ENCODE results near the gene RXFP1.
A peak's percentile ranks its signal among the peaks of the same experiment; 100 is the strongest.

The RXFP1 gene

GRCh38 chr4:158613046-158613445, 91.4 kb downstream of the RXFP1 start:
- DNase-seq = no peak
- no peaks in the 10 kb centered on the region for H3K9me3 ChIP-seq (ENCODE audit: insufficient read depth, low read depth, low read length)
- no peak overlapping the region for H3K4ac ChIP-seq (ENCODE audit: low read depth, low read length)
- no peak overlapping the region for H2BK12ac ChIP-seq (ENCODE audit: low read length)
- no peak overlapping the region for H3K4me2 ChIP-seq (ENCODE audit: low read length)
- H3K23ac ChIP-seq (ENCODE audit: low read length) = no peak overlapping the region
- no peak overlapping the region for H4K12ac ChIP-seq (ENCODE audit: low read depth, low read length)
- H2BK120ac ChIP-seq (ENCODE audit: insufficient read depth, low read length, poor library complexity) = no peak overlapping the region
- H3K27me3 ChIP-seq (ENCODE audit: insufficient read depth, low read length) = no peaks in the 10 kb centered on the region
- no peaks in the 10 kb centered on the region for H3K79me2 ChIP-seq (ENCODE audit: control insufficient read depth, insufficient read depth, low read length, poor library complexity)
- no peak overlapping the region for H4K91ac ChIP-seq (ENCODE audit: low read depth, low read length)
- H3K27ac ChIP-seq (ENCODE audit: low read depth, low read length) = no peak overlapping the region
- no peak overlapping the region for H3K18ac ChIP-seq (ENCODE audit: low read length)
- H3K4me1 ChIP-seq (ENCODE audit: control insufficient read depth in 1 of 2, insufficient read depth in 2 of 2, low read length in 2 of 2) = no peaks in the 10 kb centered on the region
- H2AK5ac ChIP-seq (ENCODE audit: low read length) = no peak overlapping the region
- H2BK5ac ChIP-seq (ENCODE audit: low read depth, low read length, poor library complexity) = no peak overlapping the region
- no peak overlapping the region for H2AFZ ChIP-seq (ENCODE audit: insufficient read depth, low read length, poor library complexity)
- H3K79me1 ChIP-seq (ENCODE audit: low read length) = no peaks in the 10 kb centered on the region
- H3K4me3 ChIP-seq (ENCODE audit: low read depth, low read length) = no peak overlapping the region
- H3K9ac ChIP-seq (ENCODE audit: low read length) = no peak overlapping the region
- no peak overlapping the region for H4K8ac ChIP-seq (ENCODE audit: low read depth, low read length)
- WGBS (ENCODE audit: extremely low coverage, insufficient coverage, insufficient read length) = no CpG with 5 or more reads among the region's 1 CpG
- no peaks in the 10 kb centered on the region for H3K36me3 ChIP-seq (ENCODE audit: control insufficient read depth in 1 of 2, insufficient read depth in 2 of 2, low read length in 2 of 2)
- no peak overlapping the region for H3K14ac ChIP-seq (ENCODE audit: low read length)

- Histone ChIP-seq H2AK5ac (ENCODE audit: low read length) (no peak overlapping the region), H3K23ac (ENCODE audit: low read length) (no peak overlapping the region), H3K14ac (ENCODE audit: low read length) (no peak overlapping the region), H3K36me3 (ENCODE audit: control insufficient read depth in 1 of 2, insufficient read depth in 2 of 2, low read length in 2 of 2) (no peaks in the 10 kb centered on the region), H4K8ac (ENCODE audit: low read depth, low read length) (no peak overlapping the region), H3K9me3 (ENCODE audit: insufficient read depth, low read depth, low read length) (no peaks in the 10 kb centered on the region), H3K18ac (ENCODE audit: low read length) (no peak overlapping the region), H2BK5ac (ENCODE audit: low read depth, low read length, poor library complexity) (no peak overlapping the region), H2BK120ac (ENCODE audit: insufficient read depth, low read length, poor library complexity) (no peak overlapping the region), H4K12ac (ENCODE audit: low read depth, low read length) (no peak overlapping the region), H3K79me1 (ENCODE audit: low read length) (no peaks in the 10 kb centered on the region), H3K27ac (ENCODE audit: low read depth, low read length) (no peak overlapping the region), H2AFZ (ENCODE audit: insufficient read depth, low read length, poor library complexity) (no peak overlapping the region), H3K27me3 (ENCODE audit: insufficient read depth, low read length) (no peaks in the 10 kb centered on the region), H4K91ac (ENCODE audit: low read depth, low read length) (no peak overlapping the region), H3K4me2 (ENCODE audit: low read length) (no peak overlapping the region), H3K4me3 (ENCODE audit: low read depth, low read length) (no peak overlapping the region), H3K79me2 (ENCODE audit: control insufficient read depth, insufficient read depth, low read length, poor library complexity) (no peaks in the 10 kb centered on the region), H3K4me1 (ENCODE audit: control insufficient read depth in 1 of 2, insufficient read depth in 2 of 2, low read length in 2 of 2) (no peaks in the 10 kb centered on the region), H3K4ac (ENCODE audit: low read depth, low read length) (no peak overlapping the region), H3K9ac (ENCODE audit: low read length) (no peak overlapping the region), H2BK12ac (ENCODE audit: low read length) (no peak overlapping the region)
- DNase-seq = no peak
Measured at GRCh38 chr4:158617956-158618355, 96.3 kb downstream of the RXFP1 start.

DNA sequence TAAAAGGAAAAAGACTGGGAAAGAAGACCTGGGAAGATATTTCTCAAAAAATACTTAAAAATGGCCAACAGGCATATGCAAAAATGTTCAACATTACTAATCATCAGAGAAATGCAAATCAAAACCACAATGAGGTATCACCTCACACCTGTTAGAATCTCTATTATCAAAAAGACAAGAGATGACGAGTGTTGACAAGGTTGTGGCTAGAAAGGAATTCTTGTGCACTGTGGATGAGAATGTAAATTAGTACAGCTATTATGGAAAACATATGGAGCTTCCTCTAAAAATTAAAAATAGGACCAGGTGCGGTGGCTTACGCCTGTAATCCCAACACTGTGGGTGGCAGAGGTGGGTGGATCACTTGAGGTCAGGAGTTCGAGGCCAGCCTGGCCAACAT, 100.0 kb downstream of the RXFP1 start:
- H2AFZ ChIP-seq (ENCODE audit: insufficient read depth, low read length, poor library complexity) = no peak overlapping the region
- no peaks in the 10 kb centered on the region for H3K36me3 ChIP-seq (ENCODE audit: control insufficient read depth in 1 of 2, insufficient read depth in 2 of 2, low read length in 2 of 2)
- H3K79me2 ChIP-seq (ENCODE audit: control insufficient read depth, insufficient read depth, low read length, poor library complexity) = no peaks in the 10 kb centered on the region
- no peak overlapping the region for H3K4me3 ChIP-seq (ENCODE audit: low read depth, low read length)
- no peak overlapping the region for H4K91ac ChIP-seq (ENCODE audit: low read depth, low read length)
- H3K4ac ChIP-seq (ENCODE audit: low read depth, low read length) = no peak overlapping the region
- H2BK12ac ChIP-seq (ENCODE audit: low read length) = no peak overlapping the region
- no peak overlapping the region for H2AK5ac ChIP-seq (ENCODE audit: low read length)
- no peak overlapping the region for H3K9ac ChIP-seq (ENCODE audit: low read length)
- DNase-seq = no peak
- no peaks in the 10 kb centered on the region for H3K27me3 ChIP-seq (ENCODE audit: insufficient read depth, low read length)
- H3K79me1 ChIP-seq (ENCODE audit: low read length) = no peaks in the 10 kb centered on the region
- no peaks in the 10 kb centered on the region for H3K9me3 ChIP-seq (ENCODE audit: insufficient read depth, low read depth, low read length)
- H4K8ac ChIP-seq (ENCODE audit: low read depth, low read length) = no peak overlapping the region
- H3K18ac ChIP-seq (ENCODE audit: low read length) = no peak overlapping the region
- H2BK120ac ChIP-seq (ENCODE audit: insufficient read depth, low read length, poor library complexity) = no peak overlapping the region
- no peak overlapping the region for H2BK5ac ChIP-seq (ENCODE audit: low read depth, low read length, poor library complexity)
- no peaks in the 10 kb centered on the region for H3K4me1 ChIP-seq (ENCODE audit: control insufficient read depth in 1 of 2, insufficient read depth in 2 of 2, low read length in 2 of 2)
- H3K23ac ChIP-seq (ENCODE audit: low read length) = no peak overlapping the region
- no peak overlapping the region for H4K12ac ChIP-seq (ENCODE audit: low read depth, low read length)
- WGBS (ENCODE audit: extremely low coverage, insufficient coverage, insufficient read length) = no CpG with 5 or more reads among the region's 4 CpGs
- H3K14ac ChIP-seq (ENCODE audit: low read length) = no peak overlapping the region
- H3K4me2 ChIP-seq (ENCODE audit: low read length) = no peak overlapping the region
- H3K27ac ChIP-seq (ENCODE audit: low read depth, low read length) = no peak overlapping the region

- no peak overlapping the region for H3K18ac ChIP-seq (ENCODE audit: low read length)
- no peaks in the 10 kb centered on the region for H3K79me2 ChIP-seq (ENCODE audit: control insufficient read depth, insufficient read depth, low read length, poor library complexity)
- no peak overlapping the region for H2AFZ ChIP-seq (ENCODE audit: insufficient read depth, low read length, poor library complexity)
- H3K4me2 ChIP-seq (ENCODE audit: low read length) = no peak overlapping the region
- H2BK5ac ChIP-seq (ENCODE audit: low read depth, low read length, poor library complexity) = no peak overlapping the region
- no peak overlapping the region for H3K4ac ChIP-seq (ENCODE audit: low read depth, low read length)
- H3K79me1 ChIP-seq (ENCODE audit: low read length) = no peaks in the 10 kb centered on the region
- H4K12ac ChIP-seq (ENCODE audit: low read depth, low read length) = no peak overlapping the region
- H3K9me3 ChIP-seq (ENCODE audit: insufficient read depth, low read depth, low read length) = no peaks in the 10 kb centered on the region
- H3K27ac ChIP-seq (ENCODE audit: low read depth, low read length) = no peak overlapping the region
- H3K23ac ChIP-seq (ENCODE audit: low read length) = no peak overlapping the region
- H3K14ac ChIP-seq (ENCODE audit: low read length) = no peak overlapping the region
- no peaks in the 10 kb centered on the region for H3K36me3 ChIP-seq (ENCODE audit: control insufficient read depth in 1 of 2, insufficient read depth in 2 of 2, low read length in 2 of 2)
- H4K91ac ChIP-seq (ENCODE audit: low read depth, low read length) = no peak overlapping the region
- no peaks in the 10 kb centered on the region for H3K27me3 ChIP-seq (ENCODE audit: insufficient read depth, low read length)
- DNase-seq = peak in 1 of 2 donors; percentile 7
- no peak overlapping the region for H4K8ac ChIP-seq (ENCODE audit: low read depth, low read length)
- H2BK120ac ChIP-seq (ENCODE audit: insufficient read depth, low read length, poor library complexity) = no peak overlapping the region
- no peak overlapping the region for H2BK12ac ChIP-seq (ENCODE audit: low read length)
- no CpG with 5 or more reads among the region's 3 CpGs for WGBS (ENCODE audit: extremely low coverage, insufficient coverage, insufficient read length)
- H3K4me3 ChIP-seq (ENCODE audit: low read depth, low read length) = no peak overlapping the region
- H3K9ac ChIP-seq (ENCODE audit: low read length) = no peak overlapping the region
- no peaks in the 10 kb centered on the region for H3K4me1 ChIP-seq (ENCODE audit: control insufficient read depth in 1 of 2, insufficient read depth in 2 of 2, low read length in 2 of 2)
- H2AK5ac ChIP-seq (ENCODE audit: low read length) = no peak overlapping the region
Measured at GRCh38 chr4:158622251-158622650, 100.6 kb downstream of the RXFP1 start.

Measured in trophoblast cell (in vitro differentiated cells and primary cell).